DMS114 treated with DMSO at 0.1 percent for 48 hours (cell line): ENCODE measurements around the gene PRKAG2.

Source experiments
- DNase-seq: peaks from one replicate; lab custom pipeline; 2025; ENCODE audit not compliant: unreplicated experiment; lab: John Stamatoyannopoulos, UW

Gene PRKAG2

GRCh38 chr7:151866761-151867655, 9.9 kb downstream of the PRKAG2 start:
- DNase-seq, result no peak

DNA sequence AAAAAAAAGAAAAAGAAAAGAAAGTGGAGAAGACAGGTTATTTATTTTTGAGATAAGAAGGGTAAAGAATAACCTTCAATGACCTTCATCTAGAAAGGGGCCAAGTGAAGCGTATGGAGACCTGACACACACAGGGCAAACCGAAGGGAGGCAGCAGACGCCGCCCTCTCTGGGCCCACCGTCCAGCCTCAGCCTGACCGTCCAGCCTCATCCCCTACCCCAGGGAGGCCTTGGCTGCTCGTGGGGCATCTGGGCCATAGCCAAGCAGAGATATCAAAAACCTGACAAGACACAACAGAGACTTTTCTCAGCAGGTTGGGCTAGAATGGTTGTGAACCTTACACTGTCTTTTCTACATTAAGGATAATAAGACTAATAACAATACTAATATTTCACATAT, 10.9 kb downstream of the PRKAG2 start:
- no peak for DNase-seq

DNA sequence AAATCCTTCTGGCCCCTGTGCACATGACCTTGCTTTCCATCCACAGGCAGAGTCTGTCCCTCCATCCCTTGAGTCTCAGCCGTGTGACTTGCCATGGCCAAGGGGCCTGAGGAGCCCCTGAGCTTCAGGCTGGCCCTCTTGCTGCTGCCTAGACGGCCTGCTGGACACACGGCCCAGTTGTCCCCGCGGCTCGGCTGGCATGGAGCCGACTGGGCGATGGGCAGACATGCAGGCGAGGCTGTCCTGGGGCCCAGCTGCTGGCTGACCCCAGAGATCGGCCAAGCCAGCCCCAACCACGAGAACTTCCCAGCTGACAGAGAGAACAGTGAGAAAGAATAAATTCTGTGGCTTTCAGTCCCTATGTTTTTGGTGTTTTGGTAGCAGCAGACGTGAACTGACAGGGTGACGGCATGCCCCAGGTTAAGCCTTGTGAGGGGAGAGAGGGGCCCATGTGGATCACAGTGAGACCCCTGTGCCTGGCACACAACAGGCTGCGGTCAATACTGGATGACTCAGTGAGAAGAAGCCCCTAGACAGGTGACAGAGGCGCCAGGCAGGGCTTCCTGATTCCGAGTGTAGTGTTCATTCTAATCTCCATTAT, 11.7 kb downstream of the PRKAG2 start:
- DNase-seq, result no peak

- DNase-seq, result no peak
Observed at GRCh38 chr7:151864561-151864960, 12.4 kb downstream of the PRKAG2 start.

- DNase-seq, result no peak
Observed at GRCh38 chr7:151864081-151864480, 12.8 kb downstream of the PRKAG2 start.

DNA sequence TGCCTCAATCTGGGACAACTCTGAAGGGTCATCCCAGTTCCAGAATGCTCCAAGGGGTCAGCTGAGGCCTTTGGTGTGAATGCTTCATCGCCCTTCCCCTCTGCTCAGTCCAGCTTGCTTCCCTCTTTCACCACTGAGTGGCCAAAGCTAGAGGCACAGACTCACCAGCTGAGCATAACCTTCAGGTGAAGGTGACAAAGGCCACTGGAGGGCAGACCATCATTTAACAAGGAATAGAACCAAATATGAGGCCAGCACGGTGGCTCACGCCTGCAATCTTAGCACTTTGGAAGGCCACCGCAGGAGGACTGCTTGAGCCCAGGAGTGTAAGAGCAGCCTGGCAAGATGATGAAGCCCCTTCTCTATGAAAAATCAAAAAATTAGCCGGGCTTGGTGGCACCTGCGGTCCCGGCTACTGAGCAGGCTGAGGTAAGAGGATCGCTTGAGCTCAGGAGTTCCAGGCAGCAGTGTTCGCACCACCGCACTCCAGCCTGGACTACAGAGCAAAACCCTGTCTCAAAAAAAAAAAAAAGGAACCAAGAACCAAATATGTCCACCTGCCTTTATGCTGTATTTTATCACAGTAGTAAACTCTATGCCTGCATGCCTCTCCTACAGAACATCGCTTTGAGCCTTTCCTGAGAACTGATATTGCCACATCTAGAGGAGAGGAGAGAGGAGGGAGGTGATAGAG, 13.4 kb downstream of the PRKAG2 start:
- DNase-seq, result no peak

- no peak for DNase-seq
Observed at GRCh38 chr7:151862606-151863381, 14.1 kb downstream of the PRKAG2 start.

DNA sequence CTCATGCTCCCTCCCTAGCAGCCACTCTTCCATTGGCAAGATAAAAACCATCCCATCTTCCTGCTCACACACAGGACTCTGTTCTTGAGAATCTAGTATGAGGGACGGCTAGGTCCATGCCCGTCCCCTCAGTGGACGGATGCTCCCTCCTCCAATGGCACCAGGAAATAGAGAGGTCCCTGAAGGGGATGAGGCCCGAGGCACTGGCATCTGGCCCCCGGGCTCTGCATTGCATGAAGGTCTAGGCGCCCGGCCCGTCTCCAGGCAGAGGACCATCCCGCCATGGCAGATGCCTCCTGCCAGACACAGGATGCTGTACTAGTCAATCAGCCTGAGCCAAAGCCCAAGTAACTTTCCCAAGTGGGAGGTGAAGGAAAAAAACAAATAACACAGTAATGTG, 15.0 kb downstream of the PRKAG2 start:
- no peak for DNase-seq

DNA sequence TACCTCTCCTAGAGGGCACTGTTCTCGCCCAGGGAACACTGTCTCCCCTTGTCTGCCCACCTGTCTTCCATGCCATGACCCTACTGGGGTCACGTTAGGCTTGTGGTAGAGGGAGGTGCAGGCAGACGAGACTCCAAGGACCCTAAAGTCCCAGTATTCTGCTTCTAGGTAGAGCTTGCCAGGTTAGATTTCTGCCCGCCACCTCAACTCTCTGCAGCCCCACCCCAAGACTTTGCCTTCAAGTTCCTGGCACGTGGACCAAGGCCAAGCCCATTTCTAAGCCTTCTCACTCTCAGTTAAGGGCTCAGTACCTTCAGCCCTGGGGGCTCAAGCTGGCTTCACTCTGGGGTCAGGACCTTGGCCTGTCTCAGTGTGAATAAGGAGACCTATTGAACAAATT, 16.1 kb downstream of the PRKAG2 start:
- no peak for DNase-seq

GRCh38 chr7:151859948-151860685, 16.8 kb downstream of the PRKAG2 start:
- DNase-seq, result no peak

GRCh38 chr7:151859111-151859947, 17.6 kb downstream of the PRKAG2 start:
- DNase-seq, result no peak

DNA sequence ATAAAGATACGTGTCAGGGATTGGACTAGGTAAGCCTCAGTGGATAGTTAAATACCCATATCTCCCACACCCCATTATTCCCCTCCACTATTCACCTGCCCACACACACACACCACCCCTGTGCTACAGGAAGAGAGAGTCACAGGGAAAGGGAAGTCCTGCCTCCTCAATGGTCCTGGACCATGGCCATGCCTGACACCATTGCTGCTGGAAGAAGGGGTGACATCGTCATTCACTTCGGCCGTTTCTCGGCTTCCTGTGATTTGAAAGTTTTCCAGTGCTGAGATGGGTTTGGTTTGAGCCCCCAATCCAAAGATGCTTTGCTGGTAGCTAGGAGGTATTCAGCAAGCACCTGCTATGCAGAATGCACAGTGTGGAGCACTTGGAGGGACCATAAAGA, 18.5 kb downstream of the PRKAG2 start:
- DNase-seq, result no peak

- no peak for DNase-seq
Observed at GRCh38 chr7:151857866-151858450, 19.0 kb downstream of the PRKAG2 start.

- no peak for DNase-seq
Observed at GRCh38 chr7:151857412-151857811, 19.5 kb downstream of the PRKAG2 start.

- DNase-seq, result no peak
Observed at GRCh38 chr7:151856516-151856915, 20.4 kb downstream of the PRKAG2 start.

DNA sequence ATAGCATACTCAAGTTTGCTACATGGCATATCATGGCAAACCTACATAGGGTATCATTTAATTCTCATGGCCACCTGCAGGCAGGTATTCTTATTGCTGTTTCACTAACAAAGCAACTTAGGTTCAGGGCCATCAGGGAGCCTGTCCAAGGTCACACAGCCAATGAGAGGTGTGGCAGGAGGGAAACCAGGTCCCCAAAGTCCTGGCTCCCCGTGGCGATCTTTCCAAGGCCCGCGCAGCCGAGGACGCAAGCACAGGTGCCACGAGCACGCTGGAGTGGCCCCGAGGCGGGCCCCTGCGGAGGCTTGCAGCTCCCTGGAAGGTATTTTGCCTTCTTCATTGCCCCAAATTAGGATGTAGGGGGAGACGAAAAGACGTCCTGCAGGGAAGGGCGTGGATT, 20.8 kb downstream of the PRKAG2 start:
- no peak for DNase-seq

DNA sequence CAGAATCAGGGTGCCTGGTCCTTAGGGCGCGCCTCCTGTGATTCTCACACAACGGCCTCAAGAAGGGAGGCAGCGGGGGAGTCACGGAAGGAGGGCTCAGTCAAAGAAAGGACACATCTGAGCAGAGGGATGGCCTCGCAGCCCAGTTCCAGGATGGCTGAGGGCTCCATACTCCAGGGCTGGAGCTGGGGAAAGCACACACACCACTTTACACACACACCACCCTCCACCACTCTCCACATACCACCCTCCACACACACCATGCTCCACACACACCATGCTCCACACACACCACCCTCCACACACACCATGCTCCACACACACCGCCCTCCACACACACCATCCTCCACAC, 22.2 kb downstream of the PRKAG2 start:
- DNase-seq, result no peak

DNA sequence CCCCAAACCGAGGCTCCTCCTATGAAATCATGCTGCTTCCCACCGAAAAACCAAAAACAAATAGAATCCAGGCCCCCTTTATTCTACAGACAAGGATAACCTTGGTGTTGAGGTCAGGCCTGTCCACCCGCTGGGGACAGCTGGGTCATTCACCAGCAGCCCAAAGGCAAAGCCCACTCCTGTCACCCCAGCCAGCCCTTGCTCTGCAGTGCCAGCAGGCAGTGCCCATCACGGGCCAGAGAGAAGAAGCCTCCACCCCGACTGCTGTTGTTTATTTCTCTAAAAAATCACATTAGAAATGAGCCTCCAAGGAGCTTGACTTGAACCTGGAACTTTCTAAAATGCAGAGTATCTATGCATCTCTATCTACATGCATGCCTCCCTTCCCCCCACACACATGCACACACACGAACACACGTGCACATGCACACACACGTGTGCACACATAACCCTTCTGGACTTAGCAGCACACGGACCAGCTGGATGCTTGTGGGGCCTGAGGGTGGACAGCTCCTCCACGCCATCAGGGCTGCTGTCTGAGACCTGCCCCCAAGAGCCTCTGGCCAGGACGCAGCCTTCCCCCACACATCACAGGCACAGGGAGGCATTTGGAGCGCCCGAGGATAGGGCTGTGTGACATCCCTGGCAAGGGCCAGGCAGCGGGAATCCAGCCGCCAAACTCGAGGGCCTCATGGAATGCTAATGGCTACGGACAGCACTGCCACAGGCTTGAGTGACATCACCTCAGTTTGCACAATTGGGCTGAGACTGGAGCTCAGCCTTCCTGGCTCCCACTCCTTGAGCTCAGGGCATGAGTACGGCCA, 22.8 kb downstream of the PRKAG2 start:
- DNase-seq, result no peak
